Fibroblast of lung (primary cell): ENCODE data around the gene PSTPIP2. TPM values are rescaled to one million over a fixed set of nuclear protein-coding genes. Genes with fewer than 3 reads are reported as not detected.
A peak's percentile ranks its signal among the peaks of the same experiment; 100 is the strongest.

Experiments used
- DNase-seq, 2 donors: peaks; one replicate each; pipeline versions ENCODE4 v3.0.0 to v3.0.0-alpha.2; 2010; ENCODE audit warnings: low read depth in 2 of 2
- H2AFZ ChIP-seq: 2 replicates; pipeline ENCODE4 v1.5.1; 2012; ENCODE audit warnings: low read length, control low read depth, inconsistent platforms
- H3K27ac ChIP-seq: 2 replicates; pipeline ENCODE4 v1.5.1; 2011; ENCODE audit warnings: low read length, control low read depth; ENCODE audit not compliant: insufficient read depth
- H3K27me3 ChIP-seq: 2 replicates; pipeline ENCODE4 v1.5.1; 2011; ENCODE audit warnings: mild to moderate bottlenecking, low read length; ENCODE audit not compliant: control insufficient read depth, insufficient read depth
- H3K36me3 ChIP-seq: 2 replicates; pipeline ENCODE4 v1.5.1; 2011; ENCODE audit warnings: low read length; ENCODE audit not compliant: control insufficient read depth, insufficient read depth
- H3K4me1 ChIP-seq: 2 replicates; pipeline ENCODE4 v1.5.1; 2011; ENCODE audit warnings: low read length; ENCODE audit not compliant: control insufficient read depth, insufficient read depth; ENCODE audit errors: extremely low read depth
- H3K4me2 ChIP-seq: 2 replicates; pipeline ENCODE4 v1.5.1; 2011; ENCODE audit warnings: low read length, control low read depth; ENCODE audit not compliant: insufficient read depth; ENCODE audit errors: extremely low read depth
- H3K4me3 ChIP-seq, 4 experiments: fragments of 200-600 bp in 1 of 4; sonication (generic) in 1 of 4; replicated peaks in 1 of 4; 2 replicates each; pipeline ENCODE4 v1.5.1; 2011 to 2016; ENCODE audit warnings: low read length in 4 of 4, low read depth in 3 of 4, mild to moderate bottlenecking in 3 of 4, control low read depth in 2 of 4, inconsistent platforms in 1 of 4, mixed read lengths in 1 of 4; ENCODE audit not compliant: insufficient read depth in 1 of 4; ENCODE audit errors: control extremely low read depth in 1 of 4
- H3K79me2 ChIP-seq: 2 replicates; pipeline ENCODE4 v1.5.1; 2012; ENCODE audit warnings: mild to moderate bottlenecking, low read length, inconsistent platforms; ENCODE audit not compliant: control insufficient read depth, insufficient read depth
- H3K9ac ChIP-seq: 2 replicates; pipeline ENCODE4 v1.5.1; 2011; ENCODE audit warnings: mild to moderate bottlenecking, low read length, control low read depth; ENCODE audit not compliant: insufficient read depth
- H3K9me3 ChIP-seq: 2 replicates; pipeline ENCODE4 v1.5.1; 2012; ENCODE audit warnings: low read depth, low read length; ENCODE audit not compliant: control insufficient read depth, insufficient read depth
- H4K20me1 ChIP-seq: 2 replicates; pipeline ENCODE4 v1.5.1; 2011; ENCODE audit warnings: low read length; ENCODE audit not compliant: control insufficient read depth, insufficient read depth; ENCODE audit errors: extremely low read depth
- CTCF ChIP-seq, 2 donors: IDR thresholded peaks in 1 of 2; conservative IDR thresholded peaks in 1 of 2; 1 replicate in 1 of 2; 2 replicates in 1 of 2; pipeline ENCODE4 v1.5.1; 2011 to 2012; ENCODE audit warnings: low read length in 2 of 2, control low read depth in 1 of 2, inconsistent platforms in 1 of 2, low read depth in 1 of 2, mild to moderate bottlenecking in 1 of 2
- EZH2 ChIP-seq: IDR thresholded peaks from 2 replicates; pipeline ENCODE4 v1.5.1; 2012; ENCODE audit warnings: low read length, control low read depth, mild to moderate bottlenecking; ENCODE audit errors: missing control alignments
- polyA plus RNA-seq, 2 donors: library from polyadenylated mRNA; depleted of rRNA in 1 of 2; stranded (reverse) in 1 of 2; unstranded in 1 of 2; fragments of >200 nt; gene quantifications; 2 replicates each; pipeline ENCODE4 v1.2.1, GENCODE V29; 2011 to 2012; ENCODE audit warnings: missing spikeins in 1 of 2
- total RNA-seq: library from RNA; depleted of rRNA; stranded (reverse); fragments of >200 nt; gene quantifications from 2 replicates; pipeline ENCODE4 v1.2.1, GENCODE V29; 2014

PSTPIP2 gene
- total and polyA plus RNA-seq, 2 donors (not counting 1 experiment from before 2014, with no cell fraction given): 13.4 to 18.4 TPM

- H3K79me2 ChIP-seq: peaks cover 3% of the 10 kb centered on the region
- no peak overlapping the region for H3K9ac ChIP-seq
- H3K9me3 ChIP-seq: no peaks in the 10 kb centered on the region
These were observed 3.3 kb downstream of the PSTPIP2 start for GRCh38 chr18:46068763-46069162.

GRCh38 chr18:46067438-46068007 lies 4.5 kb downstream of the PSTPIP2 start:
- Histone ChIP-seq H2AFZ (no peak overlapping the region), H3K4me1 (peaks cover 7% of the 10 kb centered on the region), H3K27ac (no peak overlapping the region), H3K4me3 (no peak overlapping the region), H3K27me3 (no peaks in the 10 kb centered on the region), H3K9me3 (no peaks in the 10 kb centered on the region), H3K4me2 (no peak overlapping the region), H3K79me2 (peaks cover 3% of the 10 kb centered on the region), H3K9ac (no peak overlapping the region), H3K36me3 (no peaks in the 10 kb centered on the region), H4K20me1 (no peaks in the 10 kb centered on the region)
- TF ChIP-seq EZH2: no peak
- TF ChIP-seq CTCF (conservative IDR thresholded peaks at IDR 0.05 in 1 of 2, IDR thresholded peaks at IDR 0.05 in 1 of 2; ENCODE audit: low read depth in 1 of 2, low read length in 2 of 2): no peak
- DNase-seq: peak; percentile 55 to 65

More at GRCh38 chr18:46068763-46069162, 3.3 kb downstream of the PSTPIP2 start:
- Histone ChIP-seq H3K4me2 (no peak overlapping the region), H3K27me3 (no peaks in the 10 kb centered on the region), H2AFZ (no peak overlapping the region), H3K36me3 (no peaks in the 10 kb centered on the region), H3K27ac (no peak overlapping the region), H3K4me1 (peaks cover 9% of the 10 kb centered on the region), H4K20me1 (no peaks in the 10 kb centered on the region), H3K4me3 (no peak overlapping the region)
- no peak for DNase-seq
- TF ChIP-seq EZH2: no peak
- no peak for TF ChIP-seq CTCF (conservative IDR thresholded peaks at IDR 0.05 in 1 of 2, IDR thresholded peaks at IDR 0.05 in 1 of 2; ENCODE audit: low read depth in 1 of 2, low read length in 2 of 2)

GRCh38 chr18:46062781-46063180 lies 9.3 kb downstream of the PSTPIP2 start:
- Histone ChIP-seq H3K4me1 (no peaks in the 10 kb centered on the region), H3K4me2 (no peak overlapping the region), H3K4me3 (no peak overlapping the region), H3K79me2 (no peaks in the 10 kb centered on the region), H3K36me3 (no peaks in the 10 kb centered on the region), H3K27me3 (no peaks in the 10 kb centered on the region), H4K20me1 (no peaks in the 10 kb centered on the region), H3K9ac (no peak overlapping the region), H3K27ac (no peak overlapping the region), H3K9me3 (no peaks in the 10 kb centered on the region), H2AFZ (no peak overlapping the region)
- TF ChIP-seq EZH2: no peak
- no peak for TF ChIP-seq CTCF (conservative IDR thresholded peaks at IDR 0.05 in 1 of 2, IDR thresholded peaks at IDR 0.05 in 1 of 2; ENCODE audit: low read depth in 1 of 2, low read length in 2 of 2)
- no peak for DNase-seq
